Lower lobe of right lung (tissue), 2 donors: Measurements from ENCODE around the gene GUCA2A. TPM values are rescaled to one million over a fixed set of nuclear protein-coding genes. Genes with fewer than 3 reads are reported as not detected.

ENCODE experiments used
- ATAC-seq, 2 donors: fragments of 200-7000 bp; cut with Tn5 transposase; one replicate each; pipeline ENCODE4 v1.9.1; 2020 to 2022; ENCODE audit warnings: mild to moderate bottlenecking in 2 of 2, moderate library complexity in 2 of 2
- DNase-seq: peaks from one replicate; pipeline ENCODE4 v3.0.0-alpha.2; 2020
- H3K27ac ChIP-seq: fragments of 200-600 bp; one replicate; pipeline ENCODE4 v1.8.0; 2022
- H3K27me3 ChIP-seq: fragments of 200-600 bp; one replicate; pipeline ENCODE4 v1.8.0; 2022; ENCODE audit warnings: low read depth
- H3K36me3 ChIP-seq: fragments of 200-600 bp; one replicate; pipeline ENCODE4 v1.8.0; 2022; ENCODE audit warnings: mild to moderate bottlenecking
- H3K4me1 ChIP-seq: fragments of 200-600 bp; one replicate; pipeline ENCODE4 v1.8.0; 2022
- H3K4me3 ChIP-seq: fragments of 200-600 bp; one replicate; pipeline ENCODE4 v1.8.0; 2022; ENCODE audit warnings: mild to moderate bottlenecking
- H3K9me3 ChIP-seq: fragments of 200-600 bp; one replicate; pipeline ENCODE4 v1.8.0; 2022
- CTCF ChIP-seq: fragments of 200-600 bp; IDR thresholded peaks from one replicate; pipeline ENCODE4 v1.8.0; 2022; ENCODE audit warnings: antibody characterized with exemption, mild to moderate bottlenecking
- intact Hi-C: fragments of 100-400 bp; cut with DNase I; formaldehyde crosslinking; loops from one replicate; pipeline ENCODE4 v1.11.0; 2022
- total RNA-seq: library from RNA; stranded (reverse); fragmentation: NEBNext Ultra II Directional; extraction: Animal tissue kit (Norgen Biotek cat#: 25700); gene quantifications from one replicate; pipeline ENCODE4 v1.2.1, GENCODE V29; 2021
- donor health status: DM: no; HTN: yes; CAD: no; lungs with severe emphysema.

Gene GUCA2A
- total RNA-seq, 1 donor from 2014 or later: not detected

GRCh38 chr1:42158189-42158588 lies 6.4 kb downstream of the GUCA2A start:
- Histone ChIP-seq H3K36me3 (no peaks in the 10 kb centered on the region), H3K9me3 (peaks cover 11% of the 10 kb centered on the region), H3K27ac (no peak overlapping the region), H3K4me1 (no peaks in the 10 kb centered on the region), H3K27me3 (no peaks in the 10 kb centered on the region), H3K4me3 (no peak overlapping the region)
- ATAC-seq (no peak), DNase-seq (no peak)
- TF ChIP-seq CTCF: no peak
- intact Hi-C loops: no loop called here

GRCh38 chr1:42157667-42158066 lies 6.9 kb downstream of the GUCA2A start:
- Histone ChIP-seq H3K4me1 (no peaks in the 10 kb centered on the region), H3K27me3 (no peaks in the 10 kb centered on the region), H3K9me3 (peaks cover 11% of the 10 kb centered on the region), H3K27ac (no peak overlapping the region), H3K4me3 (no peak overlapping the region), H3K36me3 (no peaks in the 10 kb centered on the region)
- no peak for TF ChIP-seq CTCF
- no peak for DNase-seq
- ATAC-seq: no peak
- intact Hi-C loops: no loop called here

- Histone ChIP-seq H3K27ac (no peak overlapping the region), H3K36me3 (no peaks in the 10 kb centered on the region), H3K27me3 (no peaks in the 10 kb centered on the region), H3K4me3 (no peak overlapping the region), H3K9me3 (peaks cover 2% of the 10 kb centered on the region), H3K4me1 (no peaks in the 10 kb centered on the region)
- intact Hi-C loops: no loop called here
- ATAC-seq (no peak), DNase-seq (no peak)
- TF ChIP-seq CTCF: no peak
Measured at GRCh38 chr1:42155362-42155761, 9.2 kb downstream of the GUCA2A start.

- H3K27me3 ChIP-seq: no peaks in the 10 kb centered on the region
- intact Hi-C loops: no loop called here
- no peak overlapping the region for H3K4me3 ChIP-seq
- H3K36me3 ChIP-seq: no peaks in the 10 kb centered on the region
- no peaks in the 10 kb centered on the region for H3K9me3 ChIP-seq
- ATAC-seq (no peak), DNase-seq (no peak)
- no peak overlapping the region for H3K27ac ChIP-seq
- no peak for TF ChIP-seq CTCF
- no peaks in the 10 kb centered on the region for H3K4me1 ChIP-seq
Measured at GRCh38 chr1:42154685-42155084, 9.9 kb downstream of the GUCA2A start.

GRCh38 chr1:42153624-42154023 lies 10.9 kb downstream of the GUCA2A start:
- no peaks in the 10 kb centered on the region for H3K27me3 ChIP-seq
- intact Hi-C loops: no loop called here
- no peak for DNase-seq
- ATAC-seq: no peak
- no peaks in the 10 kb centered on the region for H3K4me1 ChIP-seq
- H3K36me3 ChIP-seq: no peaks in the 10 kb centered on the region
- no peak overlapping the region for H3K27ac ChIP-seq
- no peak overlapping the region for H3K4me3 ChIP-seq
- H3K9me3 ChIP-seq: no peaks in the 10 kb centered on the region
- TF ChIP-seq CTCF: no peak
